Psoas muscle (tissue), 8 donors: Measurements from ENCODE around the gene CCR5. TPM values are rescaled to one million over a fixed set of nuclear protein-coding genes. Genes with fewer than 3 reads are reported as not detected.

Experiments
- ATAC-seq, 4 donors: fragments of 200-7000 bp; cut with Tn5 transposase; one replicate each; pipeline ENCODE4 v1.9.1; 2020; ENCODE audit warnings: moderate library complexity in 3 of 4, mild to moderate bottlenecking in 2 of 4
- DNase-seq, 2 donors: peaks; one replicate each; pipeline ENCODE4 v3.0.0-alpha.2; 2020
- H3K27ac ChIP-seq: fragments of 200-600 bp; one replicate; pipeline ENCODE4 v1.8.0; 2022
- H3K27me3 ChIP-seq, 3 donors: fragments of 200-600 bp in 1 of 3; one replicate each; pipeline versions ENCODE4 v1.6.1 to v1.8.0; 2013 to 2022; ENCODE audit warnings: low read length in 2 of 3, mild to moderate bottlenecking in 2 of 3, moderate library complexity in 1 of 3; ENCODE audit not compliant: insufficient read depth in 3 of 3
- H3K36me3 ChIP-seq, 2 donors: fragments of 200-600 bp in 1 of 2; one replicate each; pipeline versions ENCODE4 v1.6.1 to v1.8.0; 2013 to 2022; ENCODE audit warnings: low read depth in 1 of 2, mild to moderate bottlenecking in 1 of 2, moderate library complexity in 1 of 2; ENCODE audit not compliant: insufficient read depth in 1 of 2
- H3K4me1 ChIP-seq: fragments of 200-600 bp; one replicate; pipeline ENCODE4 v1.8.0; 2022
- H3K4me3 ChIP-seq: fragments of 200-600 bp; one replicate; pipeline ENCODE4 v1.8.0; 2022; ENCODE audit warnings: mild to moderate bottlenecking
- H3K9me3 ChIP-seq: fragments of 200-600 bp; one replicate; pipeline ENCODE4 v1.8.0; 2022
- CTCF ChIP-seq: fragments of 200-600 bp; IDR thresholded peaks from one replicate; pipeline ENCODE4 v1.8.0; 2022; ENCODE audit warnings: antibody characterized with exemption
- WGBS, 3 donors: extraction: QIAGEN DNeasy Blood & Tissue Kit; methylation state at CpG; one replicate each; pipeline versions ENCODE4 v1.1.6 to v1.1.7; 2013; 5-methylcytosine and 5-hydroxymethylcytosine counted together
- intact Hi-C, 2 donors: fragments of 100-400 bp; cut with DNase I; formaldehyde crosslinking; loops; one replicate each; pipeline versions ENCODE4 v1.11.0 to v1.14.2; 2022
- polyA plus RNA-seq, 3 donors: library from polyadenylated mRNA; stranded (reverse); fragments of 200-250 nt; gene quantifications; one replicate each; pipeline ENCODE4 v1.2.3, GENCODE V29; 2013
- total RNA-seq, 4 donors: library from RNA; stranded (reverse); fragmentation: NEBNext Ultra II Directional in 2 of 4; extraction: Animal tissue kit (Norgen Biotek cat#: 25700) in 2 of 4; gene quantifications; one replicate each; pipeline versions ENCODE4 v1.2.1 to v1.2.4, GENCODE V29; 2021 to 2023
- donor health status: healthy with polysubstance abuse.
- donor health status: DM: no; HTN: no; CAD: no; lungs with moderate emphysema.
- donor health status: Bipolar disorder and iron deficiency.
- donor health status: healthy.
- donor health status: DM: yes; HTN: yes; CAD: no.
- donor health status: DM: no; HTN: no; CAD: no.
- donor health status: DM: no; HTN: no; CAD: no.
- donor health status: DM: yes; HTN: yes; CAD: no.

Gene CCR5
- total and polyA plus RNA-seq, 7 donors = 0.08 to 1.1 (median 0.21) TPM

- Histone ChIP-seq H3K36me3 (no peaks in the 10 kb centered on the region), H3K27ac (no peak overlapping the region), H3K9me3 (no peaks in the 10 kb centered on the region), H3K4me1 (peaks cover 10% of the 10 kb centered on the region), H3K4me3 (no peak overlapping the region), H3K27me3 (no peaks in the 10 kb centered on the region)
- DNase-seq (no peak), ATAC-seq (no peak)
- no peak for TF ChIP-seq CTCF
- intact Hi-C loops = no loop called here
- WGBS, 3 donors = 47 to 55% (median 54%) methylated on average over 10 of the region's 10 CpGs
Observed at GRCh38 chr3:46416125-46416810, 45.5 kb downstream of the CCR5 start.

GRCh38 chr3:46416811-46417510 lies 46.2 kb downstream of the CCR5 start:
- H3K4me1 ChIP-seq = peaks cover 10% of the 10 kb centered on the region
- H3K4me3 ChIP-seq = no peak overlapping the region
- DNase-seq = no peak
- no peaks in the 10 kb centered on the region for H3K9me3 ChIP-seq
- WGBS, 3 donors = 62 to 75% (median 69%) methylated on average over 7 of the region's 7 CpGs
- no peaks in the 10 kb centered on the region for H3K36me3 ChIP-seq
- ATAC-seq = peak in 2 of 4 donors; percentile 43 to 49
- no peak overlapping the region for H3K27ac ChIP-seq
- H3K27me3 ChIP-seq = no peaks in the 10 kb centered on the region
- TF ChIP-seq CTCF = no peak
- intact Hi-C loops = no loop called here

DNA sequence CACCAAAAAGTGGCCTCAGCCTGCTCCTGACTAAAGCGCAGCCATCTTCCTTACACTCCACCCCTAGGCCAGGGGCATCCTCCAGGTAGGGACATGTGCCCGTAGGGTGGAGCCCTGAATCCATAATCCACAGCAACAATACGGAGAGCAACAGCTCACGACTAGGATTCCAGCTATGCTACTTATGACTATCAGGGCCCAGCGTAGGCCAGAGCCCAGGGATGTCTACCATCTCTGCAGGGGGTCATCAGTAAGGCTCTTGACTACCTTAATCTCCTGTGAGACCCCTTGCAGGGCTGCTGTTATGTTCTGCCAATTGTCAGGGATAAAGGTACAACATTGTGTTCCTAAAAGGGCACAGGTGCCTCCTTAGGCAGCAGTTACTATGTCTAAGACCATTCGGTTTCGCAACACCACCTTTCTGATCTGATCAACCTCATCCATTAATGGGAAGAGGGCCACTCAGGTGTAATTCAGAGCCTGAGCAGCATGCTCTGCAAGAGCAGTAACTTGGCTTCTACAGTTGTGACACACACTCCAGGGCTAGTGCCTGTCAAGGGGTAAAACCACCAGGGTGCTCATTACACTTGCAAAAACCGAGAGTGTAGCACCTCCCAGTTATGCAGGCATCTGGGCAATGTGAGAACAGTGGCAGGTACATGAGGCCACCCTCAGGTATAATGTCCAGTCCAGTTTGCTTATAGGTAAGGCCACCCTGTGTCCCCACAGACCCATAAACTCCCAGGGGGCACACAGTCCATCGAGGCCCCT lies 47.3 kb downstream of the CCR5 start:
- intact Hi-C loops = no loop called here
- no peaks in the 10 kb centered on the region for H3K27me3 ChIP-seq
- DNase-seq = no peak
- H3K36me3 ChIP-seq = no peaks in the 10 kb centered on the region
- peaks cover 4% of the 10 kb centered on the region for H3K4me1 ChIP-seq
- no peak overlapping the region for H3K4me3 ChIP-seq
- WGBS, 3 donors = 84 to 88% (median 85%) methylated on average over 9 of the region's 9 CpGs
- no peaks in the 10 kb centered on the region for H3K9me3 ChIP-seq
- TF ChIP-seq CTCF = no peak
- ATAC-seq = peak in 1 of 4 donors; percentile 13
- H3K27ac ChIP-seq = no peak overlapping the region

DNA sequence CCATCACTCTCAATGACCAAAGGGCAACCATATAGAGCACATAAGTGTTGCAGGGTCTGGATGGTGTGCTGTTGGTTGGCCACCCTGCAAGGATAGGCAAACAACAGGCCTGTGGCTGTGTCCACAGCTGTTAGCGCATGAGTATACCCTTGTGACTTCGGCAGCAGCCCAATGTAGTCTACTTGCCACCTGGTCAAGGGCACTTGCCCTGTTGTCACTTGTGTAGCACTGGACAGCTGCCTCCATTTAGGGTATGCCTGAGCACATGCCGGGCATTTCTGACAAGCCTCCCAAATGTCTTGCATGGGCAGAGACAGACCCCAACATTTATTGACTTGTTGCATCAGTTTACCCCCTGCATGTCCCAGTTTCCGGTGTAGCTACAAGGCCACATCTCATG lies 49.1 kb downstream of the CCR5 start:
- DNase-seq = no peak
- Histone ChIP-seq H3K27ac (no peak overlapping the region), H3K4me3 (no peak overlapping the region), H3K36me3 (no peaks in the 10 kb centered on the region), H3K9me3 (no peaks in the 10 kb centered on the region), H3K4me1 (no peaks in the 10 kb centered on the region), H3K27me3 (no peaks in the 10 kb centered on the region)
- WGBS, 3 donors = 81 to 94% (median 87%) methylated on average over 4 of the region's 4 CpGs
- ATAC-seq = no peak
- intact Hi-C loops = no loop called here
- TF ChIP-seq CTCF = no peak
